NT2/D1 (cell line): Measurements from ENCODE around the gene COQ10B.

Source experiments
- YY1 ChIP-seq: IDR thresholded peaks from 2 replicates; pipeline ENCODE4 v1.6.1; 2011; ENCODE audit not compliant: insufficient read length, insufficient read depth
- ZNF274 ChIP-seq: IDR thresholded peaks from 2 replicates; pipeline ENCODE4 v1.6.1; 2011; ENCODE audit warnings: mild to moderate bottlenecking, low read depth, low read length

- no peak for TF ChIP-seq YY1
- no peak for TF ChIP-seq ZNF274
Measured at GRCh38 chr2:197515315-197515738, 62.0 kb downstream of the COQ10B start.
